ENCODE results near the gene MT1M. TPM values are rescaled to one million over a fixed set of nuclear protein-coding genes. Genes with fewer than 3 reads are reported as not detected.

MT1M gene
- total RNA-seq, 3 donors from 2014 or later, result 0.48 TPM; not detected in 2

- Mint-ChIP-seq H3K4me1 (ENCODE audit: low read depth) (peaks cover 39% of the 10 kb centered on the region), H3K36me3 (ENCODE audit: insufficient read depth) (no peaks in the 10 kb centered on the region), H3K9me3 (no peaks in the 10 kb centered on the region), H3K4me3 (no peak overlapping the region), H3K27me3 (ENCODE audit: low read depth) (no peaks in the 10 kb centered on the region)
- ATAC-seq (no peak), DNase-seq (no peak)
Measured at GRCh38 chr16:56605475-56605874, 27.0 kb upstream of the MT1M start.

- no peak for ATAC-seq
- Mint-ChIP-seq H3K4me1 (ENCODE audit: low read depth) (peaks cover 45% of the 10 kb centered on the region), H3K4me3 (no peak overlapping the region), H3K9me3 (no peaks in the 10 kb centered on the region), H3K36me3 (ENCODE audit: insufficient read depth) (no peaks in the 10 kb centered on the region), H3K27me3 (ENCODE audit: low read depth) (no peaks in the 10 kb centered on the region)
- no peak for DNase-seq
Measured at GRCh38 chr16:56606071-56606475, 26.4 kb upstream of the MT1M start.

- peaks cover 50% of the 10 kb centered on the region for H3K4me1 Mint-ChIP-seq (ENCODE audit: low read depth)
- H3K36me3 Mint-ChIP-seq (ENCODE audit: insufficient read depth), result no peaks in the 10 kb centered on the region
- no peaks in the 10 kb centered on the region for H3K27me3 Mint-ChIP-seq (ENCODE audit: low read depth)
- ATAC-seq (no peak), DNase-seq (no peak)
- H3K4me3 Mint-ChIP-seq, result no peak overlapping the region
- H3K9me3 Mint-ChIP-seq, result no peaks in the 10 kb centered on the region
Measured at GRCh38 chr16:56606476-56607108, 25.9 kb upstream of the MT1M start.

GRCh38 chr16:56607109-56607618 is 25.3 kb upstream of the MT1M start:
- DNase-seq (no peak), ATAC-seq (no peak)
- Mint-ChIP-seq H3K36me3 (ENCODE audit: insufficient read depth) (no peaks in the 10 kb centered on the region), H3K4me3 (peak overlapping the region; percentile 4), H3K27me3 (ENCODE audit: low read depth) (no peaks in the 10 kb centered on the region), H3K4me1 (ENCODE audit: low read depth) (peaks cover 54% of the 10 kb centered on the region), H3K9me3 (no peaks in the 10 kb centered on the region)

GRCh38 chr16:56607675-56608042 is 24.8 kb upstream of the MT1M start:
- Mint-ChIP-seq H3K4me1 (ENCODE audit: low read depth) (peaks cover 59% of the 10 kb centered on the region), H3K9me3 (no peaks in the 10 kb centered on the region), H3K4me3 (peak overlapping the region; percentile 67), H3K36me3 (ENCODE audit: insufficient read depth) (no peaks in the 10 kb centered on the region), H3K27me3 (ENCODE audit: low read depth) (no peaks in the 10 kb centered on the region)
- no peak for DNase-seq
- ATAC-seq, result no peak

- DNase-seq (peak; percentile 79), ATAC-seq (peak; percentile 81 to 86)
- H3K4me1 Mint-ChIP-seq (ENCODE audit: low read depth), result peaks cover 61% of the 10 kb centered on the region
- H3K9me3 Mint-ChIP-seq, result no peaks in the 10 kb centered on the region
- no peaks in the 10 kb centered on the region for H3K36me3 Mint-ChIP-seq (ENCODE audit: insufficient read depth)
- H3K4me3 Mint-ChIP-seq, result peak within 1 kb of the TSS; percentile 92
- no peaks in the 10 kb centered on the region for H3K27me3 Mint-ChIP-seq (ENCODE audit: low read depth)
Measured at GRCh38 chr16:56608043-56608875, 24.2 kb upstream of the MT1M start, which contains the start of gene MT2A. TSS of gene MT2A (plus strand) at chr16:56608584. CDS start at chr16:56608656, 72 bp downstream.

GRCh38 chr16:56608876-56609462 is 23.5 kb upstream of the MT1M start:
- Mint-ChIP-seq H3K27me3 (ENCODE audit: low read depth) (no peaks in the 10 kb centered on the region), H3K4me3 (peak overlapping the region; percentile 92), H3K9me3 (no peaks in the 10 kb centered on the region), H3K4me1 (ENCODE audit: low read depth) (peaks cover 68% of the 10 kb centered on the region), H3K36me3 (ENCODE audit: insufficient read depth) (no peaks in the 10 kb centered on the region)
- ATAC-seq (no peak), DNase-seq (no peak)

GRCh38 chr16:56609463-56609921 is 23.0 kb upstream of the MT1M start:
- H3K4me3 Mint-ChIP-seq, result peak overlapping the region; percentile 92
- ATAC-seq (peak; percentile 36 to 43), DNase-seq (peak; percentile 62)
- H3K4me1 Mint-ChIP-seq (ENCODE audit: low read depth), result peaks cover 74% of the 10 kb centered on the region
- H3K27me3 Mint-ChIP-seq (ENCODE audit: low read depth), result no peaks in the 10 kb centered on the region
- H3K9me3 Mint-ChIP-seq, result no peaks in the 10 kb centered on the region
- H3K36me3 Mint-ChIP-seq (ENCODE audit: insufficient read depth), result no peaks in the 10 kb centered on the region

GRCh38 chr16:56610017-56610608 is 22.3 kb upstream of the MT1M start:
- Mint-ChIP-seq H3K4me3 (peak overlapping the region; percentile 92), H3K36me3 (ENCODE audit: insufficient read depth) (no peaks in the 10 kb centered on the region), H3K27me3 (ENCODE audit: low read depth) (no peaks in the 10 kb centered on the region), H3K9me3 (no peaks in the 10 kb centered on the region), H3K4me1 (ENCODE audit: low read depth) (peaks cover 79% of the 10 kb centered on the region)
- ATAC-seq (peak; percentile 46 to 49), DNase-seq (peak; percentile 73)

- ATAC-seq, result peak in 1 of 2 donors; percentile 1
- no peak for DNase-seq
- no peaks in the 10 kb centered on the region for H3K36me3 Mint-ChIP-seq (ENCODE audit: insufficient read depth)
- H3K27me3 Mint-ChIP-seq (ENCODE audit: low read depth), result no peaks in the 10 kb centered on the region
- no peaks in the 10 kb centered on the region for H3K9me3 Mint-ChIP-seq
- H3K4me3 Mint-ChIP-seq, result peak overlapping the region; percentile 92
- peaks cover 81% of the 10 kb centered on the region for H3K4me1 Mint-ChIP-seq (ENCODE audit: low read depth)
Measured at GRCh38 chr16:56610609-56611111, 21.8 kb upstream of the MT1M start.

GRCh38 chr16:56611281-56611833 is 21.1 kb upstream of the MT1M start:
- H3K4me1 Mint-ChIP-seq (ENCODE audit: low read depth), result peaks cover 76% of the 10 kb centered on the region
- ATAC-seq, result no peak
- no peaks in the 10 kb centered on the region for H3K9me3 Mint-ChIP-seq
- DNase-seq, result no peak
- H3K36me3 Mint-ChIP-seq (ENCODE audit: insufficient read depth), result no peaks in the 10 kb centered on the region
- H3K4me3 Mint-ChIP-seq, result peak overlapping the region; percentile 92
- H3K27me3 Mint-ChIP-seq (ENCODE audit: low read depth), result no peaks in the 10 kb centered on the region

- H3K27me3 Mint-ChIP-seq (ENCODE audit: low read depth), result peaks cover 18% of the 10 kb centered on the region
- H3K4me1 Mint-ChIP-seq (ENCODE audit: low read depth), result peaks cover 69% of the 10 kb centered on the region
- no peaks in the 10 kb centered on the region for H3K36me3 Mint-ChIP-seq (ENCODE audit: insufficient read depth)
- DNase-seq (no peak), ATAC-seq (no peak)
- H3K9me3 Mint-ChIP-seq, result no peaks in the 10 kb centered on the region
- no peak overlapping the region for H3K4me3 Mint-ChIP-seq
Measured at GRCh38 chr16:56613706-56614105, 18.8 kb upstream of the MT1M start.

- Mint-ChIP-seq H3K4me3 (peak overlapping the region; percentile 38), H3K9me3 (no peaks in the 10 kb centered on the region), H3K4me1 (ENCODE audit: low read depth) (peaks cover 62% of the 10 kb centered on the region), H3K27me3 (ENCODE audit: low read depth) (peaks cover 21% of the 10 kb centered on the region), H3K36me3 (ENCODE audit: insufficient read depth) (no peaks in the 10 kb centered on the region)
- peak; percentile 74 to 80 for ATAC-seq
- no peak for DNase-seq
Measured at GRCh38 chr16:56614549-56614991, 17.9 kb upstream of the MT1M start.

GRCh38 chr16:56615353-56615752 is 17.1 kb upstream of the MT1M start:
- H3K27me3 Mint-ChIP-seq (ENCODE audit: low read depth), result peaks cover 21% of the 10 kb centered on the region
- H3K9me3 Mint-ChIP-seq, result no peaks in the 10 kb centered on the region
- peaks cover 55% of the 10 kb centered on the region for H3K4me1 Mint-ChIP-seq (ENCODE audit: low read depth)
- no peaks in the 10 kb centered on the region for H3K36me3 Mint-ChIP-seq (ENCODE audit: insufficient read depth)
- H3K4me3 Mint-ChIP-seq, result no peak overlapping the region
- ATAC-seq (no peak), DNase-seq (no peak)

All from activated T-cell treated with anti-CD3 and anti-CD28 coated beads, Interleukin-2, amount 50 U/mL, for 4 hours (primary cell).